H9 (cell line): ENCODE data around the gene GSTM3. TPM values are rescaled to one million over a fixed set of nuclear protein-coding genes. Genes with fewer than 3 reads are reported as not detected.

ENCODE experiments used
- DNase-seq: peaks from one replicate; pipeline ENCODE4 v3.0.0-alpha.2; 2017
- H2AFZ ChIP-seq: one replicate; pipeline ENCODE4 v1.6.1; 2013; ENCODE audit warnings: mild to moderate bottlenecking, low read length, control low read depth, moderate library complexity
- H2AK5ac ChIP-seq: 2 replicates; pipeline ENCODE4 v1.6.1; 2013; ENCODE audit warnings: low read length, control low read depth, mixed read lengths; ENCODE audit not compliant: insufficient read length
- H2BK120ac ChIP-seq: one replicate; pipeline ENCODE4 v1.6.1; 2013; ENCODE audit warnings: low read depth, mild to moderate bottlenecking, low read length, control low read depth, inconsistent platforms; ENCODE audit not compliant: poor library complexity, severe bottlenecking
- H2BK12ac ChIP-seq: 2 replicates; pipeline ENCODE4 v1.6.1; 2013; ENCODE audit warnings: low read length, control low read depth, mixed read lengths, low read depth; ENCODE audit not compliant: insufficient read length
- H2BK15ac ChIP-seq: 2 replicates; pipeline ENCODE4 v1.6.1; 2013; ENCODE audit warnings: low read depth, low read length, control low read depth
- H2BK20ac ChIP-seq: one replicate; pipeline ENCODE4 v1.6.1; 2013; ENCODE audit warnings: low read depth, mild to moderate bottlenecking, low read length, control low read depth, inconsistent platforms; ENCODE audit not compliant: poor library complexity, severe bottlenecking
- H2BK5ac ChIP-seq: 2 replicates; pipeline ENCODE4 v1.6.1; 2013; ENCODE audit warnings: low read length, control low read depth, mixed read lengths; ENCODE audit not compliant: insufficient read length
- H3K14ac ChIP-seq: 2 replicates; pipeline ENCODE4 v1.6.1; 2013; ENCODE audit warnings: low read length, control low read depth; ENCODE audit not compliant: insufficient read depth
- H3K18ac ChIP-seq: 2 replicates; pipeline ENCODE4 v1.6.1; 2013; ENCODE audit warnings: low read depth, mild to moderate bottlenecking, mixed read lengths, low read length, control low read depth; ENCODE audit not compliant: insufficient read length
- H3K23ac ChIP-seq: 2 replicates; pipeline ENCODE4 v1.6.1; 2013; ENCODE audit warnings: low read length, control low read depth, mixed read lengths, low read depth; ENCODE audit not compliant: insufficient read length
- H3K23me2 ChIP-seq: 2 replicates; pipeline ENCODE4 v1.6.1; 2013; ENCODE audit warnings: low read depth, mild to moderate bottlenecking, mixed read lengths, low read length, control low read depth; ENCODE audit not compliant: insufficient read length, poor library complexity, severe bottlenecking
- H3K27ac ChIP-seq: 2 replicates; pipeline ENCODE4 v1.5.1; 2013; ENCODE audit warnings: low read length, control low read depth, mixed read lengths, low read depth; ENCODE audit not compliant: insufficient read length
- H3K27me3 ChIP-seq: 2 replicates; pipeline ENCODE4 v1.6.1; 2013; ENCODE audit warnings: low read length, control low read depth, inconsistent platforms; ENCODE audit not compliant: insufficient read depth
- H3K4ac ChIP-seq: 2 replicates; pipeline ENCODE4 v1.6.1; 2013; ENCODE audit warnings: low read depth, mild to moderate bottlenecking, control low read depth, inconsistent platforms, low read length, moderate library complexity
- H3K4me1 ChIP-seq: 2 replicates; pipeline ENCODE4 v1.6.1; 2013; ENCODE audit warnings: low read length, control low read depth, inconsistent platforms; ENCODE audit not compliant: insufficient read depth
- H3K4me2 ChIP-seq: 2 replicates; pipeline ENCODE4 v1.6.1; 2013; ENCODE audit warnings: low read length, control low read depth, mixed read lengths; ENCODE audit not compliant: insufficient read length, insufficient read depth
- H3K56ac ChIP-seq: 2 replicates; pipeline ENCODE4 v1.6.1; 2013; ENCODE audit warnings: low read depth, mild to moderate bottlenecking, mixed read lengths, low read length, control low read depth; ENCODE audit not compliant: insufficient read length
- H3K79me1 ChIP-seq: 2 replicates; pipeline ENCODE4 v1.6.1; 2013; ENCODE audit warnings: low read depth, mild to moderate bottlenecking, moderate library complexity, low read length, control low read depth, inconsistent platforms; ENCODE audit not compliant: insufficient read depth, poor library complexity, severe bottlenecking
- H3K79me2 ChIP-seq: 2 replicates; pipeline ENCODE4 v1.6.1; 2013; ENCODE audit warnings: low read length, control low read depth, inconsistent platforms; ENCODE audit not compliant: insufficient read depth
- H3K9ac ChIP-seq: 2 replicates; pipeline ENCODE4 v1.6.1; 2013; ENCODE audit warnings: low read length, control low read depth, mixed read lengths; ENCODE audit not compliant: insufficient read length; ENCODE audit errors: extremely low read depth
- H3K9me3 ChIP-seq: one replicate; pipeline ENCODE4 v1.6.1; 2013; ENCODE audit warnings: low read depth, low read length, inconsistent platforms; ENCODE audit not compliant: control insufficient read depth
- H3T11ph ChIP-seq: one replicate; pipeline ENCODE4 v1.6.1; 2013; ENCODE audit warnings: mild to moderate bottlenecking, low read length, control low read depth, inconsistent platforms
- H4K20me1 ChIP-seq: one replicate; pipeline ENCODE4 v1.6.1; 2013; ENCODE audit not compliant: control insufficient read depth, insufficient read length, insufficient read depth
- H4K5ac ChIP-seq: 2 replicates; pipeline ENCODE4 v1.6.1; 2013; ENCODE audit warnings: low read depth, mild to moderate bottlenecking, mixed read lengths, low read length, control low read depth; ENCODE audit not compliant: insufficient read length
- H4K8ac ChIP-seq: replicated peaks from 2 replicates; pipeline ENCODE4 v1.6.1; 2013; ENCODE audit warnings: low read length, control low read depth, mixed read lengths, low read depth; ENCODE audit not compliant: insufficient read length
- H4K91ac ChIP-seq: 2 replicates; pipeline ENCODE4 v1.6.1; 2013; ENCODE audit warnings: low read depth, mild to moderate bottlenecking, moderate library complexity, mixed read lengths, low read length, control low read depth; ENCODE audit not compliant: insufficient read length
- H3K27ac Mint-ChIP-seq, 3 experiments: 2 replicates in 2 of 3; 3 replicates in 1 of 3; pipeline ENCODE4 v1.8.0; 2020 to 2021; ENCODE audit warnings: mixed read lengths in 3 of 3, mild to moderate bottlenecking in 1 of 3, moderate library complexity in 1 of 3
- H3K27me3 Mint-ChIP-seq: 2 replicates; pipeline ENCODE4 v1.8.0; 2021; ENCODE audit warnings: low read depth, mild to moderate bottlenecking, moderate library complexity, mixed read lengths
- H3K36me3 Mint-ChIP-seq, 3 experiments: 2 replicates in 2 of 3; 3 replicates in 1 of 3; pipeline ENCODE4 v1.8.0; 2020 to 2021; ENCODE audit warnings: low read depth in 3 of 3, mixed read lengths in 3 of 3; ENCODE audit not compliant: insufficient read depth in 1 of 3
- H3K4me1 Mint-ChIP-seq, 2 experiments: 2 replicates each; pipeline ENCODE4 v1.8.0; 2020; ENCODE audit warnings: mixed read lengths in 2 of 2
- H3K4me3 Mint-ChIP-seq, 2 experiments: 2 replicates in 1 of 2; 3 replicates in 1 of 2; pipeline ENCODE4 v1.8.0; 2020 to 2021; ENCODE audit warnings: mild to moderate bottlenecking in 2 of 2, mixed read lengths in 2 of 2, moderate library complexity in 1 of 2
- H3K9me3 Mint-ChIP-seq, 2 experiments: 2 replicates in 1 of 2; 3 replicates in 1 of 2; pipeline ENCODE4 v1.8.0; 2020; ENCODE audit warnings: mild to moderate bottlenecking in 2 of 2, mixed read lengths in 2 of 2, moderate library complexity in 1 of 2
- CTCF ChIP-seq: fragments of 200-600 bp; sonication (generic); conservative IDR thresholded peaks from 3 replicates; pipeline ENCODE4 v1.8.0; 2021; ENCODE audit warnings: antibody characterized with exemption, mild to moderate bottlenecking
- WGBS: extraction: QIAGEN DNeasy Blood & Tissue Kit; methylation state at CpG from one replicate; pipeline ENCODE4 v1.1.7; 2013; ENCODE audit warnings: missing lambda C conversion rate, low lambda C conversion rate, mixed read lengths; ENCODE audit not compliant: insufficient read length; ENCODE audit errors: extremely low coverage; 5-methylcytosine and 5-hydroxymethylcytosine counted together
- total RNA-seq: library from RNA; stranded (reverse); gene quantifications from 2 replicates; pipeline ENCODE4 v1.2.1, GENCODE V29; 2021

The GSTM3 gene
- total RNA-seq, 1 experiment from 2014 or later = 3.5 TPM

- Histone ChIP-seq H3T11ph (no peak overlapping the region), H3K14ac (no peak overlapping the region), H3K79me2 (no peaks in the 10 kb centered on the region), H3K27ac (no peak overlapping the region), H3K18ac (no peak overlapping the region), H2BK5ac (no peak overlapping the region), H3K56ac (no peak overlapping the region), H2AFZ (no peak overlapping the region), H3K4ac (no peak overlapping the region), H3K9ac (no peak overlapping the region), H2BK12ac (no peak overlapping the region), H4K91ac (no peak overlapping the region), H2BK15ac (no peak overlapping the region), H4K8ac (no peak overlapping the region), H3K4me2 (no peak overlapping the region), H3K9me3 (no peaks in the 10 kb centered on the region), H4K20me1 (no peaks in the 10 kb centered on the region), H3K4me1 (0 out of 2 replicates have a peak, but pooled peaks cover 2% of the 10 kb centered on the region), H4K5ac (no peak overlapping the region), H2AK5ac (no peak overlapping the region), H3K23me2 (no peaks in the 10 kb centered on the region), H3K27me3 (no peaks in the 10 kb centered on the region), H3K79me1 (no peaks in the 10 kb centered on the region), H3K23ac (no peak overlapping the region), H2BK20ac (no peak overlapping the region), H2BK120ac (no peak overlapping the region)
- peaks cover 2 to 10% of the 10 kb centered on the region in 2 experiments; a peak in 3 of 5 replicates for H3K9me3 Mint-ChIP-seq
- H3K4me3 Mint-ChIP-seq = no peak overlapping the region
- H3K27ac Mint-ChIP-seq = no peak overlapping the region
- H3K27me3 Mint-ChIP-seq = peaks cover 2% of the 10 kb centered on the region; the same call in 1 of the 2 replicates
- DNase-seq = no peak
- H3K36me3 Mint-ChIP-seq = peaks cover 0 to 8% (median 0%) of the 10 kb centered on the region in 3 experiments; a peak in 4 of 7 replicates
- WGBS = no CpG with 5 or more reads among the region's 1 CpG
- no peak for TF ChIP-seq CTCF
- H3K4me1 Mint-ChIP-seq = peaks cover 25 to 34% of the 10 kb centered on the region in 2 experiments
Observed at GRCh38 chr1:109780982-109781381, 40.1 kb upstream of the GSTM3 start.
